DMS79 (cell line): ENCODE data around the gene MEGF6.

ENCODE experiments used
- DNase-seq: peaks from one replicate; lab custom pipeline; 2025; lab: John Stamatoyannopoulos, UW

MEGF6 gene

GRCh38 chr1:3555131-3555920, 56.0 kb downstream of the MEGF6 start:
- DNase-seq = no peak

GRCh38 chr1:3553940-3554223, 57.4 kb downstream of the MEGF6 start:
- no peak for DNase-seq

DNA sequence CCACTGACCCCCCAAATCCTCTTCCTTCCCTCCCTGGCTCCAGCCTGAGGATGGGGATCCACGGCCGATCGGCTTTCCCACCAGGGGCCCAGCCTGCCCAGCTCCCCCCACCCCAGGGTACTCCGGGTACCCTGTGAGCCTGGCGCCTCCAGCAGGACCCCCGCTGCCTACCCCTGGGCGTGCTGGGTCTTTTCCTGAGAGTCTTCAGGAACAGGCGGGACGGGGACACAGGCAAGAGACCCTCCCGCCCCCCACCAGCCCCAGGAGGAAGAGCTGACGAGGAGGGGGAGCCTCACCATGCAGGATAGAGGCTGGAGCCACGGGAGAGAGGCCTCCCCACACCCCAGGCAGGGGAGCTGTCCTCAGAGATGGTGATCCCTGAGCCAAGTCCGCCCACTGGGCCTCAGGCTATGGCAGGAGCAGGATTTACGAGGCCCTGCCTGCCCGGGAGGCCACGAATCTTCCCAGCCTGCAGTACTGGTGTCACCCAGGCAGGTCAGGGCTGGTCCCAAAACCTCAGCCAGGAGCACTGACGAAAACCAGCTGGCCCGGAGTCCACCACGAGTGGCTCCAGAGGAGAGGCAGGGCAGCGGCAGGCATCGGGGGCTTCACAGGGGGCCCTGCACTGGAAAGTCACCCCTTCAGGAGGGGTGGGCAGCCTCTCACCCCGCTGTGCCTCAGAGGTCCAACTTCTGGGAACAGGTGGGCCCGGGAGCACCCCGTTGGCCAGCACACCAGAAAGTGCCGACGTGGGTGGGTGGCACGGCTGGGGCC, 58.0 kb downstream of the MEGF6 start:
- no peak for DNase-seq

- no peak for DNase-seq
Observed at GRCh38 chr1:3552751-3553150, 58.6 kb downstream of the MEGF6 start.

DNA sequence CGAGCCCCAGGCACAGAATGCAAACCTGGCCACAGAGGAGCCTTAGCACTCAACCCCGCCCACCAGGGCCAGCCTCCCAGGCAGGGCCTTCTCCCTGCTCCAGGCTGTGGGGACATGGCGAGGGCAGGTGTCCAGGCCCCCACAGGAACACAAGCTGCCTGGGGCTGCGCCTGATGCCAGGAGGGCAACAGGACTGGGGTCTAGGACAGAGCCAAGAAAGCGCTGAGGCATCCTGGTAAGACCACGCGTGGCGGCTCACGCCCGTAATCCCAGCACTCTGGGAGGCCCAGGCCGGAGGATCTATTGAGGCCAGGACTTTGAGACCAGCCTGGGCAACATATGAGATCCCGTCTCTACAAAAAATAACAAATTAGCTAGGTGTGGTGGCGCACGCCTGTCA, 59.1 kb downstream of the MEGF6 start:
- DNase-seq = no peak

GRCh38 chr1:3551711-3552110, 59.6 kb downstream of the MEGF6 start:
- no peak for DNase-seq

GRCh38 chr1:3551290-3551678, 60.0 kb downstream of the MEGF6 start:
- no peak for DNase-seq

DNA sequence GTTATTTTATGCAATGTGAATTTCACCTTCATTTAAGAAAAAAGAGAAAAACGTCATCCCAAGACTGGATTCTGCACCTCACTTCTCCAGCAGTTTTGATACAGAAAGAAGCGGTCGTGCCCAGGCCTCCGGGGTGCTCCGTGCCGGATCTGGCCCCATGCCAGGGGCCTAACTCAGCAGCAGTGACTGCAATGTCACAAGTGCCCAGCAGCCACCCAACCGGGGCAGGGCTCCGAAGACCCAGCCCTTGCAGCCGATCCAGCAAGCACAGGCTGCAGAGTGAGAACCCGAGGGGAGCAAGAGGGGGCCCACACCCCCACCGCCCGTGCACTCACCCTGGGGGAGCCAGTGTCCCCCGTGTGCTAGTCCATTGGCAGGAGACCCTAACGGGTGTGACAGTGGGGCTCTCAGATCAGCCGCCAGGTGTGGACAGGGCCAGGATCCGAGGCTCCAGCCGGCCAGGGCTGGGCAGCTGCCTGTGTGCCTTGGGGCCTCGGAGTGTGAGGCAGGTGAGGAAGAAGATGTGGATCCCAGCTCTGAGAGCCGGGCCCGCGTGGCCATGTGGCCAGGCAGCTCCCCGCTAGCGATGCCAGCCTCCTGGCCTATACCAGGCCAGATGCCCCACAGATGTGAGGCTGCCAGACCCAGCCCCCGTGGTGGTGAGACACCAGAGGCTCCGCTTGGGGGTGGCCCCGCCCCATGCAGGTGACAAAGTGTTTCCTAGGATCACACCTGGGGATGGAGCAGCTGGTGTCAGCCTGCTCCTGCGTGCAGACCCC, 60.6 kb downstream of the MEGF6 start:
- peak; percentile 49 for DNase-seq

- DNase-seq = no peak
Observed at GRCh38 chr1:3548895-3549294, 62.4 kb downstream of the MEGF6 start.

DNA sequence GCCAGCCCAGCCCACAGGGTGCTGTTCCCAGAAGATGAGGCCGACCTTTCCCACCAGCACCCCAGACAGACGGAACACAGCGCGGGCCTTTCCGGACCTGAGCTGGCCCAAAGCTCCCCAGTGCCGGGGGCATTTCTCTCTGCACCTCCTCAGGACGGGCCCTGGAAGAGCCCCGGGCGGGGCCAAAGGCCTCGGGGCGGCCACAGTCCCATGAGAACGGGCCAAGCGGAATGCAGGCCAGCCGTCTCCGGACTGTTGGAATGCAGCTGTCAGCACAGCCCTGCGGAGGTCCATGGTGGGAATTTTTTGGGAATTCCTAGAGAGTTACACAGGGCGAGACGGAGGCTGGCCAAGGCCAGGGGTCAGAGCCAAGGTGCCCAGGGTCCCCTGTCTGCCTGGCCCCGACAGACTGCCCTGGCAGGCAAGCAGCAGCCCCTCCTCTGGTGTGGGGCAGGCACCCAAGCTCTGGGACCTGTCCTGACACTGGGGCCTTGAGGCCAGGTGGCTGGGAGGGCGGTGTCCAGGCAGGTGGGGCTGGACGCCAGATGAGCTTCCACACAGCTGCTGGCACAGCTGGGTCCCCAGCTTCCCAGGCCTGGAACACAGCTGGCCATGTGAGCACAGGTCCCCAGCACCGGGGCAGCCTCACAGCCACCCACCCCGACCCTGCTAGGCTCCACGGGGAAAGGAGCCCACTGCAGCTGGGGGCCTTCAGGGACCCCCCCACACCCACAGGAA, 63.0 kb downstream of the MEGF6 start:
- no peak for DNase-seq

GRCh38 chr1:3547055-3548005, 64.0 kb downstream of the MEGF6 start:
- DNase-seq = no peak

DNA sequence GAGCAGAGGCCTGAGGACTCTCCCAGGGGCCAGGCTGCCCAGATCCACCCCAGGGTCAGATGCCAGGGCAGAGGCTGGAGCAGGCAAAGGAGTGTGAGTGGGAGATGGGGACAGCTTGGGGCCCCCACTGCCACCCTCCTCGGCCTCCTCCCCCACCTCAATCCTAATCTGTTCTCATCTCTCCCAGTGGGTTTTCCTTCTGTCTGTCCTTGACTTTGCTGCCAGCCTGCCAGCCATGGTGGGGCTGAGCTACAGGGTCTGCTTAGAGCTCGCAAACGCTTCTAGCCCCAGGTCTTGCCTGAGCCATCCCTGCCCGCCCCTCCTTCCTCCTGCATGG, 65.3 kb downstream of the MEGF6 start:
- no peak for DNase-seq

DNA sequence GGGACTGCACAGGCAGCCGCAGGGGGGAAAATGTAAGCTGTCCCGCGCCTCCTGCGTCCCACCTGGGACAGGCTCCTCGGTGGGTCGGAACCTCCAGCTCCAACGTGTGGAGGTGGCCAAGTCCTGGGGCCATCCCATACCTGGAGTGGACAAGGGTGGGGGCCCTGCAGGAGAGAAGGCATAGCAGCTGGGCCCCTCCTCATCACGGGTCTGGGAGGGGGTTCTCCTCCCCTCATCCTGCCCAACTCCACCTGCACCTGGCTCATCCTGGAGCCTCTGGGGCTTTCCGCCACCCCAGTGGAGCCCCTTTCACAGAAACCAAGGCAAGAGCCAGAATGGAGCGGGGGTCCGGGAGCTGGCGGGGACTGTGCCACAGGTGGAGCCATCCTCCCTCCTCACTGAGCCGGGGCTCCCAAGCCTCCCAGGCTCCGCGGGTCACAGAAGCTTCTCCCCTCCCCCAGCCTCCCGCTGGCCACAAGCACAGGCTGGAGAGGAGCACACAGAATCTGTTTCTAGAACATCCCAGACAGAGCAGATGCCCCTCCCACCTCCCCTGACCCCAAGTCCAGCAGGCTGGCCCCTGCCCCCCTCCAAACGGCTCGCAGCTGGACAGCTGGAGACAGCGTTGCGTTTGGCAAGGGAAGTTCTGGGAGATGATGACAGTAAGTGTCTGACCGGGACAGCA, 65.8 kb downstream of the MEGF6 start:
- DNase-seq = no peak

DNA sequence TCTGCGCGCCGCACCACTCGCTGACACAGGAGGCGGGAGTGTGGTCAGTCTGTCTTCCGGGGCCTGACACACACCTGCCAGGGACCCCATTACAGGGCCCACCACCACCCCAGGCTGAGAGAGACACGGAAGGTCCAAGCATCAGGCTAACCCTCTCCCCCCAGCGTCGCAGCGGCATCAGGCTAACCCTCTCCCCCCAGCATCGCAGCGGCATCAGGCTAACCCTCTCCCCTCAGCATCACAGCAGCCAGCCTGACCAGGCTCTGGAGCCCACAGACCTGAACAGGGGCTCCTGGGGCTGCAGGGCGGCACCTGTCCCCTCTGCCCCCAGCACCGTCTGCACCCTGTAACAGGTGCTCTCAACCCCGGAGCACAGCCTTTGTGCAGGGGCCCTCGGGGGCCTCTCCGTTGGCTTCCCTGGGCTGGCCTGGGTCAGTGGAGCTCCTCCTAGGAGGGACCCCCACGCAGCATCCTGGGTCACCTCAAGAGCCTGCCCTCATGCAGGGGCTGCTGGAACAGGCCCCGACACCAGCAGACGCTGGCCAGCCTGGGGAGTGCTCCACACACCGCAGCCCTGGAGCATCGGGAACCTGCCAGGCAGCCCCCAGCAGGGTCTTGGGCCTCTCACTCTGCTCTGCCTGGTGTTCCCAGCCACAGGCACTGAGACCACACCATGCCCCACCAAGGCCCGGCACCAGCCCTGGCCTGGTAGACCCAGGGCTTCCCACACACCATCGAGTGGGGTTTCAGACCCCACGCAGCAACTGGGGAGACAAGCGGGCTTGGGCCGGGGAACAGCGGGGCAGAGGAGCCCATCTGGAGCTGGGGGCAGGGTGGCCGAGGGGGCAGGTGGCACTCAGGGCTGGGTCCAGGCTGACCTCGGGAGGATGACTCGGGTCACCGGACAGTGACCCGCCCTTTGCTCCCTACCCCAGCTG, 67.0 kb downstream of the MEGF6 start:
- no peak for DNase-seq

DNA sequence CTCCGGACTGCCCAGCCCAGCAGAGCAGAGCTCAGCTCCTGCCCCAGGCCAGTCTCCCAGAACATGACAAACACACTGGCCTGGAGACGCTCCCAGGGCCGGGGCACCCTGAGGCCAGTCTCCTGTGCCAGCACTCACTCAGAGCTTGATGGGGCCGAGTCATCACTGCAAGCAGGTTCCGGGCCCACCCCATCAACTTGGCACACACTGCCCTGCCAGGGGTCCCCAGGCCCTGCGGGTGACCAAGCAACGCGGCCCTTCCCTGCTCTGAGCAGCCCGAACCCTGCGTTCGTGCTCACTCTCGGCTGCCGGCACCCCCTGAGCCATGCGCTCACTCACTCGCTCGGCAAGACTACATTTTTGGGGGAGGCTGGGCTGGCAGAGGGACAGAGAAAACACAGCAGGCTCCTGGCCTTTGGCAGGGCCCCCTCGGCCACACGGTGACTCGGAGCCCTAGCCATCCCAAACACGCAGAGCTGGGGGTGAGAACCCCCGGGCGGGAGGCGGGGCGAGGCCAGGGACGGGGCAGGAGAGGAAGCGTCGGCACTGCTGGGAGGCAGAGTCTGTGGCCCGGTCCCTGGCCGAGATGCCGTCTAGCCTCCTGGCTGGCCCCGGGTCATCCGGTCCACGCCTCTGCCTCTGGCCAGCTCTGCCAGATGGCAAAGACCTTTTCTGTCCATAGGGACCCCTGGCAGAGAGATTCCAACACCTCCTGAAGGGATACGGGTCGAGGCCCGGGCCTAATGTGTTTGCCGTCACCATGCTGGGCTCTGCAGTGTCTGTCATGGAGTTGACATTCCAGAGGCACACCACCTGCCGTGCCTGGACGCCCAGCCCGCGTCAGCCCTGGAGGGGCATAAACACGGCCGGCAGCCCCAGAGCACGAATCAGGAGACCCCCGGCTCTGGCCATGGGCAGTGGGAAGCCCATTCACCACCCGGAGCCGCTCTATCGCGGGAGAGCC, 68.0 kb downstream of the MEGF6 start:
- DNase-seq = no peak

DNA sequence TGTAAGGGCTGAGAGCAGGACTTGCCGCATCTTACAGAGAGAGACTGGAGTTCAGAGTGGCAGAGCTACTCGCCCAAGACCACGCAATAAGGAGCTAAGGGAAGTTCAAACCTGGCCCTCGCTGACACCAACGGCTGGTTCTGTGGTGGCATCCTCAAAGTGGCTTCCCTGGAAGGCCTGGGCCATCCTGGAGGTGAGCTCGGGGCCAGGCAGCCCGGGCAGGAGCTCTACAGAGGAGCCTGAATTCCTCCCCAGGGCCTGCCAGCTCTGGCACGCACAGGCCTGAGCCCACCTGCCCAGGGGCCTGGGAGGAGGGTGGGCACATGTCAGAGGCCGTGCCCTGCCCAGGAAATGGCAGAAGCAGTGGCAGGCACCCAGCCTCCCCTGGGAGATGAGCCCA, 68.6 kb downstream of the MEGF6 start:
- DNase-seq = no peak

DNA sequence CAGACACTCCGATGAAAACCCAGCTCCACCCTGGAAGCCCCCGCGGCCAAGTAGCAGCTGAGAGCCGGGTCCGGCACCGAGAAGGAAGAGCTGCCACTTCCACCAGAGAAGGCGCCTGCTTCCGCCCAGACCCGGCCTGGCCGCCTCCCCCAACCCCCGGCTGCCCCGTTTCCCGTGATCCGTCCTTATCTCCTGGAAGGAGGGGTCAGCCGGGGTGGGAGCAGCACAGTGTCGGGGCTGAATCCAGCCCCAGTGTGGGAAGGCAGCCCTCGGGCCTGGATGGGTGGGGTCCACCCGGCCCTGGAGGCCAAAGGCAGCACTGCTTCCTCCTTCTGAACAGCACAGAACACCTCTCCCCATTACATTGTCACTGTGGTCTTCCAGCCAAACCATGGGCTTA, 69.4 kb downstream of the MEGF6 start:
- DNase-seq = no peak

GRCh38 chr1:3541465-3541864, 69.8 kb downstream of the MEGF6 start:
- DNase-seq = no peak
